GM10266 (cell line): ENCODE measurements around the gene CHST8.
A peak's percentile ranks its signal among the peaks of the same experiment; 100 is the strongest.

Experiments used
- DNase-seq: peaks from one replicate; pipeline ENCODE4 v3.0.0; 2012; ENCODE audit errors: extremely low spot score
- TF ChIP-seq, protein P1 (sequence below): IDR thresholded peaks from 2 replicates; pipeline ENCODE4 v1.5.1; 2012; ENCODE audit warnings: mild to moderate bottlenecking, low read depth; ENCODE audit not compliant: control insufficient read depth, insufficient read depth; ENCODE audit errors: missing control alignments

CHST8 gene

GRCh38 chr19:33819880-33820781, 198.4 kb downstream of the CHST8 start:
- TF ChIP-seq, protein P1, sequence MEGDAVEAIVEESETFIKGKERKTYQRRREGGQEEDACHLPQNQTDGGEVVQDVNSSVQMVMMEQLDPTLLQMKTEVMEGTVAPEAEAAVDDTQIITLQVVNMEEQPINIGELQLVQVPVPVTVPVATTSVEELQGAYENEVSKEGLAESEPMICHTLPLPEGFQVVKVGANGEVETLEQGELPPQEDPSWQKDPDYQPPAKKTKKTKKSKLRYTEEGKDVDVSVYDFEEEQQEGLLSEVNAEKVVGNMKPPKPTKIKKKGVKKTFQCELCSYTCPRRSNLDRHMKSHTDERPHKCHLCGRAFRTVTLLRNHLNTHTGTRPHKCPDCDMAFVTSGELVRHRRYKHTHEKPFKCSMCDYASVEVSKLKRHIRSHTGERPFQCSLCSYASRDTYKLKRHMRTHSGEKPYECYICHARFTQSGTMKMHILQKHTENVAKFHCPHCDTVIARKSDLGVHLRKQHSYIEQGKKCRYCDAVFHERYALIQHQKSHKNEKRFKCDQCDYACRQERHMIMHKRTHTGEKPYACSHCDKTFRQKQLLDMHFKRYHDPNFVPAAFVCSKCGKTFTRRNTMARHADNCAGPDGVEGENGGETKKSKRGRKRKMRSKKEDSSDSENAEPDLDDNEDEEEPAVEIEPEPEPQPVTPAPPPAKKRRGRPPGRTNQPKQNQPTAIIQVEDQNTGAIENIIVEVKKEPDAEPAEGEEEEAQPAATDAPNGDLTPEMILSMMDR: no peak
- DNase-seq: peak; percentile 57

GRCh38 chr19:33821871-33822270, 200.1 kb downstream of the CHST8 start:
- TF ChIP-seq, protein P1: no peak
- DNase-seq: no peak
